ENCODE measurements around the gene PCNX3. TPM values are rescaled to one million over a fixed set of nuclear protein-coding genes. Genes with fewer than 3 reads are reported as not detected.

The PCNX3 gene
- total RNA-seq, 1 donor from 2014 or later, result 32.4 TPM

DNA sequence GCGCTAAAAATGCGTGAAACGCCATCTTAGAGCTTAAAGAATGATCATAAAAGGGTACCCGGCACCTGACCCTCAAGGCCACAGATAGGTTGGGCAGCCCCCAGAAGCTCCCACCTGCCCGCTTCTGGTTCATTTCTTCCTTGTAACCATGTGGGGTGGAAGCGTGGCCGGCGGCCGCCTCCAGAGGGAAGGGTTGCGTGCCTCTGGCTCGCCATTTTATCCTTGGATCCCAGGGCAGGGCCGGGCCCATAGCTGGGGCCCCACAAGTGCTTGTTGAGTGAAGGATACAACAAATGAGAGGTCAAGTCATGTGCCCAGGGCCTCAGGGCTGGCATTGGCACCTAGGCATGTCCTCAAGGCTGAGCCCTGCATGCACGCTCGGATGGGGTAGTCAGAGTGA lies 5.9 kb downstream of the PCNX3 start:
- TF ChIP-seq, protein P1, sequence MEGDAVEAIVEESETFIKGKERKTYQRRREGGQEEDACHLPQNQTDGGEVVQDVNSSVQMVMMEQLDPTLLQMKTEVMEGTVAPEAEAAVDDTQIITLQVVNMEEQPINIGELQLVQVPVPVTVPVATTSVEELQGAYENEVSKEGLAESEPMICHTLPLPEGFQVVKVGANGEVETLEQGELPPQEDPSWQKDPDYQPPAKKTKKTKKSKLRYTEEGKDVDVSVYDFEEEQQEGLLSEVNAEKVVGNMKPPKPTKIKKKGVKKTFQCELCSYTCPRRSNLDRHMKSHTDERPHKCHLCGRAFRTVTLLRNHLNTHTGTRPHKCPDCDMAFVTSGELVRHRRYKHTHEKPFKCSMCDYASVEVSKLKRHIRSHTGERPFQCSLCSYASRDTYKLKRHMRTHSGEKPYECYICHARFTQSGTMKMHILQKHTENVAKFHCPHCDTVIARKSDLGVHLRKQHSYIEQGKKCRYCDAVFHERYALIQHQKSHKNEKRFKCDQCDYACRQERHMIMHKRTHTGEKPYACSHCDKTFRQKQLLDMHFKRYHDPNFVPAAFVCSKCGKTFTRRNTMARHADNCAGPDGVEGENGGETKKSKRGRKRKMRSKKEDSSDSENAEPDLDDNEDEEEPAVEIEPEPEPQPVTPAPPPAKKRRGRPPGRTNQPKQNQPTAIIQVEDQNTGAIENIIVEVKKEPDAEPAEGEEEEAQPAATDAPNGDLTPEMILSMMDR (IDR thresholded peaks at IDR 0.05), result no peak
- Histone ChIP-seq H3K4me1 (peaks cover 26% of the 10 kb centered on the region), H3K4me3 (no peak overlapping the region), H3K9me3 (no peaks in the 10 kb centered on the region), H3K36me3 (peaks cover 89% of the 10 kb centered on the region), H3K27ac (peak overlapping the region; percentile 18), H3K27me3 (ENCODE audit: low read depth) (no peaks in the 10 kb centered on the region)
- ATAC-seq (peak in 1 of 2 donors; percentile 45), DNase-seq (no peak)
- intact Hi-C loops (cut with DNase I), result no loop called here

GRCh38 chr11:65622011-65622410 lies 6.4 kb downstream of the PCNX3 start:
- Histone ChIP-seq H3K4me1 (peaks cover 22% of the 10 kb centered on the region), H3K36me3 (peaks cover 94% of the 10 kb centered on the region), H3K4me3 (no peak overlapping the region), H3K27me3 (ENCODE audit: low read depth) (no peaks in the 10 kb centered on the region), H3K27ac (no peak overlapping the region), H3K9me3 (no peaks in the 10 kb centered on the region)
- ATAC-seq (no peak), DNase-seq (no peak)
- TF ChIP-seq, protein P1 (IDR thresholded peaks at IDR 0.05), result no peak
- intact Hi-C loops (cut with DNase I), result no loop called here

- H3K27ac ChIP-seq, result no peak overlapping the region
- peaks cover 15% of the 10 kb centered on the region for H3K4me1 ChIP-seq
- H3K36me3 ChIP-seq, result peaks cover 96% of the 10 kb centered on the region
- H3K9me3 ChIP-seq, result no peaks in the 10 kb centered on the region
- ATAC-seq (no peak), DNase-seq (no peak)
- TF ChIP-seq, protein P1 (IDR thresholded peaks at IDR 0.05), result no peak
- no peaks in the 10 kb centered on the region for H3K27me3 ChIP-seq (ENCODE audit: low read depth)
- no peak overlapping the region for H3K4me3 ChIP-seq
- intact Hi-C loops (cut with DNase I), result no loop called here
Observed at GRCh38 chr11:65623177-65623576, 7.6 kb downstream of the PCNX3 start.

GRCh38 chr11:65623852-65624616 lies 8.5 kb downstream of the PCNX3 start:
- H3K4me1 ChIP-seq, result peaks cover 15% of the 10 kb centered on the region
- H3K9me3 ChIP-seq, result no peaks in the 10 kb centered on the region
- TF ChIP-seq, protein P1 (IDR thresholded peaks at IDR 0.05), result no peak
- H3K4me3 ChIP-seq, result no peak overlapping the region
- H3K27me3 ChIP-seq (ENCODE audit: low read depth), result no peaks in the 10 kb centered on the region
- no peak for ATAC-seq
- H3K36me3 ChIP-seq, result peaks cover 96% of the 10 kb centered on the region
- intact Hi-C loops (cut with DNase I), result no loop called here
- DNase-seq, result no peak
- no peak overlapping the region for H3K27ac ChIP-seq

GRCh38 chr11:65624931-65625627 lies 9.5 kb downstream of the PCNX3 start:
- Histone ChIP-seq H3K36me3 (peaks cover 96% of the 10 kb centered on the region), H3K4me3 (no peak overlapping the region), H3K27me3 (ENCODE audit: low read depth) (no peaks in the 10 kb centered on the region), H3K4me1 (peaks cover 15% of the 10 kb centered on the region), H3K27ac (no peak overlapping the region), H3K9me3 (no peaks in the 10 kb centered on the region)
- ATAC-seq, result no peak
- TF ChIP-seq, protein P1 (IDR thresholded peaks at IDR 0.05), result no peak
- intact Hi-C loops (cut with DNase I), result no loop called here
- no peak for DNase-seq
